Peyer's patch (tissue), 4 donors: ENCODE measurements around the gene DOCK1.

ENCODE experiments used
- CTCF ChIP-seq, 6 experiments: fragments of 450-650 bp in 4 of 6; fragments of 200-600 bp in 2 of 6; sonication (generic) in 1 of 6; IDR thresholded peaks; one replicate each; pipeline ENCODE4 v1.5.1; 2017 to 2019; ENCODE audit warnings: antibody characterized with exemption in 6 of 6, mild to moderate bottlenecking in 3 of 6, moderate library complexity in 1 of 6
- POLR2A ChIP-seq, 2 donors: fragments of 450-650 bp; IDR thresholded peaks; one replicate each; pipeline ENCODE4 v1.5.1; 2017; ENCODE audit warnings: antibody characterized with exemption in 2 of 2, mild to moderate bottlenecking in 2 of 2, moderate library complexity in 2 of 2

GRCh38 chr10:126906704-126907422 lies 1.6 kb downstream of the DOCK1 start:
- TF ChIP-seq CTCF (IDR thresholded peaks at IDR 0.05) (no peak), POLR2A (IDR thresholded peaks at IDR 0.05) (no peak)
